HepG2 (cell line): ENCODE data around the gene CLRN2. TPM values are rescaled to one million over a fixed set of nuclear protein-coding genes. Genes with fewer than 3 reads are reported as not detected.

Source experiments
- ATF7-NPFF ChIP-seq: sonication (generic); formaldehyde crosslinking; IDR thresholded peaks from 2 replicates; pipeline ENCODE4 v1.8.1; 2023; ENCODE audit warnings: mild to moderate bottlenecking, low read depth, missing genetic modification reagents, moderate library complexity
- BHLHE40 ChIP-seq: IDR thresholded peaks from 2 replicates; pipeline ENCODE4 v1.6.1; 2011; ENCODE audit warnings: low read length, improper control_type of control experiment
- MBNL3 ChIP-seq: fragments of 250-450 bp; sonication (Bioruptor Pico); conservative IDR thresholded peaks from 2 replicates; pipeline ENCODE4 v1.8.0; 2022; ENCODE audit warnings: mild to moderate bottlenecking, inconsistent platforms
- MTA3 ChIP-seq: sonication (generic); formaldehyde crosslinking; IDR thresholded peaks from 2 replicates; pipeline ENCODE4 v1.4.0; 2020; ENCODE audit warnings: missing genetic modification reagents
- MXD4 ChIP-seq: IDR thresholded peaks from 2 replicates; pipeline ENCODE4 v1.6.1; 2016; ENCODE audit warnings: mild to moderate bottlenecking, missing biosample characterization, missing genetic modification reagents
- TAF1 ChIP-seq: sonication (generic); formaldehyde crosslinking; IDR thresholded peaks from 2 replicates; pipeline ENCODE4 v1.4.0; 2020; ENCODE audit warnings: missing genetic modification reagents
- ZBTB8A ChIP-seq: sonication (generic); formaldehyde crosslinking; IDR thresholded peaks from 2 replicates; pipeline ENCODE4 v1.4.0; 2020; ENCODE audit warnings: mild to moderate bottlenecking, low read depth, missing genetic modification reagents, borderline replicate concordance
- ZKSCAN1 ChIP-seq: fragments of 150-350 bp; IDR thresholded peaks from 2 replicates; pipeline ENCODE4 v1.6.1; 2014; ENCODE audit warnings: low read length
- ZNF329 ChIP-seq: sonication (generic); formaldehyde crosslinking; IDR thresholded peaks from 2 replicates; pipeline ENCODE4 v1.9.0; 2021; ENCODE audit warnings: low read depth, mild to moderate bottlenecking, missing genetic modification reagents
- ZNF562 ChIP-seq: sonication (generic); formaldehyde crosslinking; IDR thresholded peaks from 2 replicates; pipeline ENCODE4 v1.8.0; 2022; ENCODE audit warnings: missing genetic modification reagents, borderline replicate concordance
- ZNF605 ChIP-seq: sonication (generic); formaldehyde crosslinking; IDR thresholded peaks from 2 replicates; pipeline ENCODE4 v1.8.0; 2022; ENCODE audit warnings: mild to moderate bottlenecking, missing genetic modification reagents
- ZNF660 ChIP-seq: sonication (generic); formaldehyde crosslinking; IDR thresholded peaks from 2 replicates; pipeline ENCODE4 v1.5.1; 2020; ENCODE audit warnings: mild to moderate bottlenecking, low read depth, missing genetic modification reagents, borderline replicate concordance
- ZNF7 ChIP-seq: IDR thresholded peaks from 2 replicates; pipeline ENCODE4 v1.6.1; 2016; ENCODE audit warnings: missing biosample characterization, missing genetic modification reagents
- ZNF713 ChIP-seq: sonication (generic); formaldehyde crosslinking; IDR thresholded peaks from 2 replicates; pipeline ENCODE4 v1.4.0; 2020; ENCODE audit warnings: mild to moderate bottlenecking, missing genetic modification reagents
- ZNF747 ChIP-seq: sonication (generic); formaldehyde crosslinking; IDR thresholded peaks from 2 replicates; pipeline ENCODE4 v1.8.1; 2023; ENCODE audit warnings: missing genetic modification reagents, mild to moderate bottlenecking, borderline replicate concordance
- ZNF772 ChIP-seq: sonication (generic); formaldehyde crosslinking; IDR thresholded peaks from 2 replicates; pipeline ENCODE4 v1.5.0; 2020; ENCODE audit warnings: mild to moderate bottlenecking, missing genetic modification reagents
- ZNF839 ChIP-seq: sonication (generic); formaldehyde crosslinking; IDR thresholded peaks from 2 replicates; pipeline ENCODE4 v1.4.0; 2020; ENCODE audit warnings: missing genetic modification reagents, mild to moderate bottlenecking, borderline replicate concordance
- ZSCAN9 ChIP-seq: IDR thresholded peaks from 2 replicates; pipeline ENCODE4 v1.6.1; 2016; ENCODE audit warnings: borderline replicate concordance
- polyA plus RNA-seq, 8 experiments: library from polyadenylated mRNA; depleted of rRNA in 3 of 8; stranded (reverse) in 7 of 8; unstranded in 1 of 8; fragments of >200 nt; fragmentation: Illumina TruSeq in 4 of 8; extraction: Trizol in 4 of 8; gene quantifications; 2 replicates each; pipeline versions ENCODE4 v1.2.1 to v1.2.3, GENCODE V29; 2011 to 2016; ENCODE audit warnings: low read depth in 4 of 8, missing spikeins in 1 of 8, mixed read lengths in 1 of 8; ENCODE audit not compliant: insufficient read depth in 1 of 8
- total RNA-seq, 5 experiments: library from RNA; depleted of rRNA; stranded (reverse); fragments of >200 nt; fragmentation: Illumina TruSeq; extraction: Trizol; gene quantifications; 2 replicates each; pipeline ENCODE4 v1.2.3, GENCODE V29; 2016; ENCODE audit warnings: low read depth in 1 of 5
- TF ChIP-seq, protein P1 (sequence below): sonication (generic); formaldehyde crosslinking; IDR thresholded peaks from 2 replicates; pipeline ENCODE4 v1.4.0; 2020; ENCODE audit warnings: low read depth, missing genetic modification reagents
- TF ChIP-seq, protein P2 (sequence below): sonication (generic); formaldehyde crosslinking; IDR thresholded peaks from 2 replicates; pipeline ENCODE4 v1.5.0; 2020; ENCODE audit warnings: missing genetic modification reagents
- TF ChIP-seq, protein P3 (sequence below): sonication (generic); formaldehyde crosslinking; IDR thresholded peaks from 2 replicates; pipeline ENCODE4 v1.5.1; 2020; ENCODE audit warnings: mild to moderate bottlenecking, missing genetic modification reagents, moderate library complexity
- TF ChIP-seq, protein P4 (sequence below): sonication (generic); formaldehyde crosslinking; IDR thresholded peaks from 2 replicates; pipeline ENCODE4 v1.4.0; 2020; ENCODE audit warnings: missing genetic modification reagents, borderline replicate concordance

Gene CLRN2
- total and polyA plus RNA-seq, 2 of the 13 experiments (the other 11 are each of a cell fraction or from before 2014, with no cell fraction given): not detected

DNA sequence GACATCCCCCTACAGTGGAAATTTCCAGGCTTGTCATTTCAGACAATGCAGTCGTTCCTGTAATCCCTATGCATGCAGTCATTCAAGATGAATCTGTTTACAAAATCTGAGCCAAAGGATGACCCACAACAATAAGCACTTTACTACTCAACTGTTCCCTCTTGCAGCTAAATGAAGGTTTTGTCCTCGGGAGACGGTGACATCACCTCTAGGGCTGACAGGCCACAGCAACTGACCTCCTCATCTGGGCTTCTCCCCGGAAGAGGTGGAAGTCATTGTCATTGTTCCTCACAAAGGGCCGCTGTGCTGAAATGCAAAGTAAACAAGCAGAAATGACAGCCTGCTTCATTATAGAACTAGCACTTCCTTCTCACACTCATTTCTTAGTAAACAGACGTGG lies 29.2 kb downstream of the CLRN2 start (continued):
- TF ChIP-seq, protein P1, sequence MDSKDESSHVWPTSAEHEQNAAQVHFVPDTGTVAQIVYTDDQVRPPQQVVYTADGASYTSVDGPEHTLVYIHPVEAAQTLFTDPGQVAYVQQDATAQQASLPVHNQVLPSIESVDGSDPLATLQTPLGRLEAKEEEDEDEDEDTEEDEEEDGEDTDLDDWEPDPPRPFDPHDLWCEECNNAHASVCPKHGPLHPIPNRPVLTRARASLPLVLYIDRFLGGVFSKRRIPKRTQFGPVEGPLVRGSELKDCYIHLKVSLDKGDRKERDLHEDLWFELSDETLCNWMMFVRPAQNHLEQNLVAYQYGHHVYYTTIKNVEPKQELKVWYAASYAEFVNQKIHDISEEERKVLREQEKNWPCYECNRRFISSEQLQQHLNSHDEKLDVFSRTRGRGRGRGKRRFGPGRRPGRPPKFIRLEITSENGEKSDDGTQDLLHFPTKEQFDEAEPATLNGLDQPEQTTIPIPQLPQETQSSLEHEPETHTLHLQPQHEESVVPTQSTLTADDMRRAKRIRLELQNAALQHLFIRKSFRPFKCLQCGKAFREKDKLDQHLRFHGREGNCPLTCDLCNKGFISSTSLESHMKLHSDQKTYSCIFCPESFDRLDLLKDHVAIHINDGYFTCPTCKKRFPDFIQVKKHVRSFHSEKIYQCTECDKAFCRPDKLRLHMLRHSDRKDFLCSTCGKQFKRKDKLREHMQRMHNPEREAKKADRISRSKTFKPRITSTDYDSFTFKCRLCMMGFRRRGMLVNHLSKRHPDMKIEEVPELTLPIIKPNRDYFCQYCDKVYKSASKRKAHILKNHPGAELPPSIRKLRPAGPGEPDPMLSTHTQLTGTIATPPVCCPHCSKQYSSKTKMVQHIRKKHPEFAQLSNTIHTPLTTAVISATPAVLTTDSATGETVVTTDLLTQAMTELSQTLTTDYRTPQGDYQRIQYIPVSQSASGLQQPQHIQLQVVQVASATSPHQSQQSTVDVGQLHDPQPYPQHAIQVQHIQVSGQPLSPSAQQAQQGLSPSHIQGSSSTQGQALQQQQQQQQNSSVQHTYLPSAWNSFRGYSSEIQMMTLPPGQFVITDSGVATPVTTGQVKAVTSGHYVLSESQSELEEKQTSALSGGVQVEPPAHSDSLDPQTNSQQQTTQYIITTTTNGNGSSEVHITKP (CRISPR knock-in tag): no peak
- TF ChIP-seq TAF1 (CRISPR knock-in tag): no peak
- no peak for TF ChIP-seq BHLHE40
- TF ChIP-seq ZBTB8A: no peak
- TF ChIP-seq ZKSCAN1: no peak
- TF ChIP-seq MXD4: no peak
- no peak for TF ChIP-seq ZNF7 (CRISPR knock-in tag)
- TF ChIP-seq ZSCAN9 (CRISPR knock-in tag): peak; percentile 64
- peak; percentile 72; the same call in 1 of the 2 replicates for TF ChIP-seq ZNF747
- no peak for TF ChIP-seq ATF7-NPFF (CRISPR knock-in tag)
- TF ChIP-seq ZNF660 (CRISPR knock-in tag): no peak
- no peak for TF ChIP-seq ZNF562 (CRISPR knock-in tag)
- TF ChIP-seq, protein P2, sequence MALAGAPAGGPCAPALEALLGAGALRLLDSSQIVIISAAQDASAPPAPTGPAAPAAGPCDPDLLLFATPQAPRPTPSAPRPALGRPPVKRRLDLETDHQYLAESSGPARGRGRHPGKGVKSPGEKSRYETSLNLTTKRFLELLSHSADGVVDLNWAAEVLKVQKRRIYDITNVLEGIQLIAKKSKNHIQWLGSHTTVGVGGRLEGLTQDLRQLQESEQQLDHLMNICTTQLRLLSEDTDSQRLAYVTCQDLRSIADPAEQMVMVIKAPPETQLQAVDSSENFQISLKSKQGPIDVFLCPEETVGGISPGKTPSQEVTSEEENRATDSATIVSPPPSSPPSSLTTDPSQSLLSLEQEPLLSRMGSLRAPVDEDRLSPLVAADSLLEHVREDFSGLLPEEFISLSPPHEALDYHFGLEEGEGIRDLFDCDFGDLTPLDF (CRISPR knock-in tag): no peak
- no peak for TF ChIP-seq ZNF605 (CRISPR knock-in tag)
- TF ChIP-seq, protein P3, sequence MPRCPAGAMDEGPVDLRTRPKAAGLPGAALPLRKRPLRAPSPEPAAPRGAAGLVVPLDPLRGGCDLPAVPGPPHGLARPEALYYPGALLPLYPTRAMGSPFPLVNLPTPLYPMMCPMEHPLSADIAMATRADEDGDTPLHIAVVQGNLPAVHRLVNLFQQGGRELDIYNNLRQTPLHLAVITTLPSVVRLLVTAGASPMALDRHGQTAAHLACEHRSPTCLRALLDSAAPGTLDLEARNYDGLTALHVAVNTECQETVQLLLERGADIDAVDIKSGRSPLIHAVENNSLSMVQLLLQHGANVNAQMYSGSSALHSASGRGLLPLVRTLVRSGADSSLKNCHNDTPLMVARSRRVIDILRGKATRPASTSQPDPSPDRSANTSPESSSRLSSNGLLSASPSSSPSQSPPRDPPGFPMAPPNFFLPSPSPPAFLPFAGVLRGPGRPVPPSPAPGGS (CRISPR knock-in tag): no peak
- TF ChIP-seq ZNF329 (CRISPR knock-in tag): no peak
- no peak for TF ChIP-seq MBNL3 (CRISPR knock-in tag)
- TF ChIP-seq ZNF713: no peak
- TF ChIP-seq MTA3 (CRISPR knock-in tag): no peak
- no peak for TF ChIP-seq ZNF839 (CRISPR knock-in tag)
- TF ChIP-seq ZNF772 (CRISPR knock-in tag): no peak
- TF ChIP-seq, protein P4, sequence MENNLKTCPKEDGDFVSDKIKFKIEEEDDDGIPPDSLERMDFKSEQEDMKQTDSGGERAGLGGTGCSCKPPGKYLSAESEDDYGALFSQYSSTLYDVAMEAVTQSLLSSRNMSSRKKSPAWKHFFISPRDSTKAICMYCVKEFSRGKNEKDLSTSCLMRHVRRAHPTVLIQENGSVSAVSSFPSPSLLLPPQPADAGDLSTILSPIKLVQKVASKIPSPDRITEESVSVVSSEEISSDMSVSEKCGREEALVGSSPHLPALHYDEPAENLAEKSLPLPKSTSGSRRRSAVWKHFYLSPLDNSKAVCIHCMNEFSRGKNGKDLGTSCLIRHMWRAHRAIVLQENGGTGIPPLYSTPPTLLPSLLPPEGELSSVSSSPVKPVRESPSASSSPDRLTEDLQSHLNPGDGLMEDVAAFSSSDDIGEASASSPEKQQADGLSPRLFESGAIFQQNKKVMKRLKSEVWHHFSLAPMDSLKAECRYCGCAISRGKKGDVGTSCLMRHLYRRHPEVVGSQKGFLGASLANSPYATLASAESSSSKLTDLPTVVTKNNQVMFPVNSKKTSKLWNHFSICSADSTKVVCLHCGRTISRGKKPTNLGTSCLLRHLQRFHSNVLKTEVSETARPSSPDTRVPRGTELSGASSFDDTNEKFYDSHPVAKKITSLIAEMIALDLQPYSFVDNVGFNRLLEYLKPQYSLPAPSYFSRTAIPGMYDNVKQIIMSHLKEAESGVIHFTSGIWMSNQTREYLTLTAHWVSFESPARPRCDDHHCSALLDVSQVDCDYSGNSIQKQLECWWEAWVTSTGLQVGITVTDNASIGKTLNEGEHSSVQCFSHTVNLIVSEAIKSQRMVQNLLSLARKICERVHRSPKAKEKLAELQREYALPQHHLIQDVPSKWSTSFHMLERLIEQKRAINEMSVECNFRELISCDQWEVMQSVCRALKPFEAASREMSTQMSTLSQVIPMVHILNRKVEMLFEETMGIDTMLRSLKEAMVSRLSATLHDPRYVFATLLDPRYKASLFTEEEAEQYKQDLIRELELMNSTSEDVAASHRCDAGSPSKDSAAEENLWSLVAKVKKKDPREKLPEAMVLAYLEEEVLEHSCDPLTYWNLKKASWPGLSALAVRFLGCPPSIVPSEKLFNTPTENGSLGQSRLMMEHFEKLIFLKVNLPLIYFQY (CRISPR knock-in tag): 0 out of 2 replicates have a peak, but pooled peaks have one; percentile 54
